COLO668 (cell line): ENCODE data around the gene RBFA.

Experiments used
- DNase-seq: peaks from one replicate; lab custom pipeline; 2025; ENCODE audit not compliant: unreplicated experiment; lab: John Stamatoyannopoulos, UW

The RBFA gene

GRCh38 chr18:80070825-80071224 lies 36.6 kb downstream of the RBFA start:
- no peak for DNase-seq

GRCh38 chr18:80074183-80074582 lies 39.9 kb downstream of the RBFA start:
- DNase-seq = no peak

DNA sequence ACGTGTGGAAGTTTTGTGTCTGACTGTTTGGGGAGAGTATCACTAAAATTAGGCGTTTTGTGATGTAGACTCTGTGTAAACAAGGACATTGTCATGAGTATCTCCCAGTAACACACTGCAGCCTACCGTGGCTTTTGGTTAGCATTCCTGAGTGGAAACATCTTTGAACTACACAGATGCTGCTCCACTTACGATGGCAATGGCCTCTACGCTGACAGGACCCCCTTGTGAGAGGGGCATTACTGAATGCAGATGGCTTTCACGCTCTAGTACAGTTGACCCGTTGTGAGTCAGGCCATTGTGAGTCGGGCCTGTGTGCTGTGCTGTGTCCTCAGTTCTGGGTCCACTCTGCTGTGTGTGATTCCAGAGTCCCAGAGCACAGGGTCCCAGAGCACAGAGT lies 40.5 kb downstream of the RBFA start:
- no peak for DNase-seq

GRCh38 chr18:80075940-80076339 lies 41.7 kb downstream of the RBFA start:
- no peak for DNase-seq

DNA sequence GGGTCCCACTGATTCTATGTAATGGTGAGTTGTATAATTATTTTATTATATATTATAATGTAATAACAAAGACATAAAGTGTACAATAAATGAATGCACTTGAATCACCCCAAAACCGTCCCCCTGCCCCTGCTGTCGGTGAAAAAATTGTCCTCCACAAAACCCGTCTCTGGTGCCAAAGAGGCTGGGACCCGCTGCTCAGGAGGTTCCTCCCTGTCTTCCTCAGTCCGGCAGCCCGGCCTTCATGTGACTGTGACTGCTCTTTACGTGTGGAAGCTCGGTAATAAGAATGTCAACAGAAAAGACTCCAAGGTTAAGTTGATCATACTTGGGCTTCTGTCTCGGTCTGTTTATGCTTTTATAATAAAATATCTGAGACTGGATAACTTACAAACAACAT lies 42.1 kb downstream of the RBFA start:
- no peak for DNase-seq

- DNase-seq = no peak
Measured at GRCh38 chr18:80077873-80078272, 43.6 kb downstream of the RBFA start.
